ENCODE measurements around the gene UBLCP1.

UBLCP1 gene

DNA sequence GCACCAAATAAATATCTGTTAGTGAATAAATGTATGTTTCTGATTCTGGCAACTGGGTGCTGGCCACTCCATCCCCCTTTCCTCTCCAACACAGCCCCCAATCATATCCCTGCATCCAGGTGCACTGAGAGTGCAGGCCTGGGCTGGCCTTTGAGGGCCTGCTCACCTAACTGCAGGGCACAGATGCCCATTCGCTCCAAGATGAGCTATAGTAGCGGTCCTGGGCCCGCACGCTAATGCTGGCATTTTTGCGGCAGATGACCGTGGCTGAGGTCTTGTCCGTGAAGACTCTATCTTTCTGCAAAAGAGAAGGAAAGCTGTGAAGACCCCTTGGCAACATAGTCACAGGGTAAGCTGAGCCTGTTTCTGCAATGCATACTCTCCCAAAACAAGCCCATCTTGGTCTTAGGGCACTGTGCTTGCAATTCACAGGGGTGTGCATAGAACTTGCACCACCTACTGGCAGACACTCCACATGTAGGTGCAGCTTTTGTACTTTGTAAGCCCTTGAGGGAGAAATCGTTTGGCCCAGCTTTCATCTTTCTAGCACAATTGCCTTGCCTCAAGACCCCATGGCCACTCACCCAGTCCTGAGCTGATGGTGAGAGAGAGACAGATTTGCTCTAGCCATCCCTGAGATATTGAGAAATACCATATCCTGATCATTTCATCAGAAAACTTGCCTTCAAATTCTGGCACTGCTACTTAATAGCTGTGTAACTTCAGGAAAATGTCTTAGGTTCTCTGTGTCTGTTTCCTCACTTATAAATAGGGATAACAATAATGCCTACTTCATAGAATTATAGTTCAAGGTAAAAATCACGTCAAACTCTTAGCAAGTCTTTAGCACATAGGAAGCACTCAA is 53.7 kb downstream of the UBLCP1 start:
- H3K4me3 Mint-ChIP-seq, result no peak overlapping the region
- H3K27me3 Mint-ChIP-seq, result peaks cover 2% of the 10 kb centered on the region
- H3K36me3 Mint-ChIP-seq, result no peaks in the 10 kb centered on the region
- H3K4me1 Mint-ChIP-seq (ENCODE audit: low read depth), result no peaks in the 10 kb centered on the region
- no peaks in the 10 kb centered on the region for H3K9me3 Mint-ChIP-seq (ENCODE audit: low read depth)
- no peak overlapping the region for H3K27ac Mint-ChIP-seq

DNA sequence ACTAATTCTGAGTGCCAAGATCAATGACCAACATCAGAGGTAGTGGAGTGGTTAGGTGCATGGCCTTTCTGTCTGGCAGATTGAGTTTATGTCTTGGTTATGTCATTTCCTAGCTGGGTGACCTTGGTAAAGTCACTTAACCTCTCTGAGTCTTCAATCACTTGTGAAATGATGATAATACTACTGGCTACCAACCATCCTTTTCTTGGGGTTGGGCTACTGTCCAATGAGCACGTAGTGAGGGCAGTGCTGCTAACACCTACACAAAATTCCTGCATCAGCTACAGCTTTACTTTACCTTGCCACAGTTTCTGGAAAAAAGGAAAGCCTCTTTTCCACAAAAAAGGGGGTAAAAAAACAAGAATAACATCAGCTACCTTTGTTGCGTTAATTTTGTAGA is 54.8 kb downstream of the UBLCP1 start:
- Mint-ChIP-seq H3K9me3 (ENCODE audit: low read depth) (no peaks in the 10 kb centered on the region), H3K27me3 (peaks cover 2% of the 10 kb centered on the region)

DNA sequence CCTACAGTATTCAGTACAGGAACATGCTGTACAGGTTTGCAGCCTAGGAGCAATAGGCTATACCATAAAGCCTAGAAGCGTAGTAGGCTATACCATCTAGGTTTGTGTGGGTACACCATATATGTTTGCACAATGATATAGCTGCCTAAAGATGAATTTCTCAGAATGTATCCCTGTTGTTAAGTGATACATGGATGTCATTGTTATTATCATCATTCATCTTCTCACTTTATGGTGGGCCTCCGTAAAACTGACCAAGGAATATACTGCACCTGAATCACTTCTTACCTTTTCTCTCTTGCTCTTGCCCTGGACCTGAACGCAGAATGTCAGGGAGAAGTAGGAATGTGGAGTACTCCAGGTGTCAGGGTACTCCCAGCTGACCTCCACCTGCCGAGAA is 55.4 kb downstream of the UBLCP1 start:
- Mint-ChIP-seq H3K27ac (no peak overlapping the region), H3K9me3 (ENCODE audit: low read depth) (no peaks in the 10 kb centered on the region), H3K36me3 (no peaks in the 10 kb centered on the region), H3K4me3 (no peak overlapping the region), H3K4me1 (ENCODE audit: low read depth) (no peaks in the 10 kb centered on the region), H3K27me3 (peaks cover under 1% of the 10 kb centered on the region)

More for the DNA sequence above, 54.8 kb downstream of the UBLCP1 start:
- Mint-ChIP-seq H3K36me3 (no peaks in the 10 kb centered on the region), H3K4me1 (ENCODE audit: low read depth) (no peaks in the 10 kb centered on the region), H3K27ac (no peak overlapping the region), H3K4me3 (no peak overlapping the region)

DNA sequence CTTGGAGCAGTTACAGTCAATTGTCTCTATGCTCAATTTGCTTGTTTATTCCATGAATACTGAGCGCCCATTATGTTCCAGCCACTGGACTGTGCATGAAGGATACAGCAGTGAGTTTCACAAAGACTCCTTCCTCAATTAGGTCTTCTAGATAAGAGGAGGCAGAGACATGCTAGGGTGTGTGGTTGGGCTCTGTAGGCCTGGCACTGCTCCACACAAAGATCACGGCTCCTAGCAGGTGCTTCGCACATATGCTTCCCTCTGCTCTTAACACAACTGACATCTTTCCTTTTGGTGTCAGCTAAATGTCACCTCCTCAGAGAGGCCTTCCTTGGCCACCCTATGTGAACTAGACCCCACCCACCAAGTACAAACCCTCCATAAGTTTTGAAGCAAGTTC is 56.3 kb downstream of the UBLCP1 start:
- Mint-ChIP-seq H3K9me3 (ENCODE audit: low read depth) (no peaks in the 10 kb centered on the region), H3K36me3 (no peaks in the 10 kb centered on the region), H3K27ac (no peak overlapping the region), H3K4me3 (no peak overlapping the region), H3K27me3 (peaks cover 2% of the 10 kb centered on the region), H3K4me1 (ENCODE audit: low read depth) (no peaks in the 10 kb centered on the region)

DNA sequence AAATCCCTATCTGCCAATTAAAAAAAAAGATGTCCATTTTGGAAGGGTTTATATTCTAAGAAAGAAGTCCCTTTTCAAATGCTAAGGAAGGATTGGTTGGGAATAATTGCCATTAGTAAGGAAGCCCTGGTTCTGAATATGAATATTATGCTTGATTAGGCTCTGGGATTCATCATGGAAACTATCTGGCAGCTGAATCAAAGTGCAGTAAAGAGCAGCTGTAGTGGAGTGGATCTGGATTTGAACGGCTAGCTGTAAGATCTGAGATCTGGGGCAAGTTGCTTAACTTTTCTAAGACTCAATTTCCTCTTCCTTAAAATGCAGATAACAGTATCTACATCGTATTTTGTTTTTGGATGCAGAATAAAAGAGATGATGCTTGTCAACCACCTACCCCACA is 56.7 kb downstream of the UBLCP1 start:
- H3K4me3 Mint-ChIP-seq, result no peak overlapping the region
- H3K4me1 Mint-ChIP-seq (ENCODE audit: low read depth), result no peaks in the 10 kb centered on the region
- no peaks in the 10 kb centered on the region for H3K36me3 Mint-ChIP-seq
- H3K27ac Mint-ChIP-seq, result no peak overlapping the region
- H3K9me3 Mint-ChIP-seq (ENCODE audit: low read depth), result no peaks in the 10 kb centered on the region
- H3K27me3 Mint-ChIP-seq, result peaks cover 6% of the 10 kb centered on the region

DNA sequence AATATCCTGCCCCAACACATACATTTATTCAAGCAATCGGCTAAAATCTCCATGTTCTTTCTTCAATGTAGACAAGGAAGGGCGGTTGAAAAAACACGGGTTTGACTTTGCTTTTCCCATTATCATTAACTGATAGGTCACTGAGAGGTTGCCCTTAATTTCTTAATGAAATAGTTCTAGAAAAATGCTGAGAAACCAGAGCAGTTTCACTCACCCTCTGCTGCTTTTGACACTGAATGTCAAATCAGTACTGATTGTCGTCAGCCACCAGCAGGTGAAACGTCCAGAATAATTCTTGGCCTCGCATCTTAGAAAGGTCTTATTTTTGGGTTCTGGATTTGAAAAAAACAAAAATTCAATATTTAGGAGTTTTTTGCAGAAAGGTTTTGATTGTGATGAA is 59.1 kb downstream of the UBLCP1 start:
- Mint-ChIP-seq H3K27me3 (peaks cover 11% of the 10 kb centered on the region), H3K9me3 (ENCODE audit: low read depth) (no peaks in the 10 kb centered on the region), H3K4me3 (no peak overlapping the region), H3K4me1 (ENCODE audit: low read depth) (no peaks in the 10 kb centered on the region), H3K36me3 (no peaks in the 10 kb centered on the region), H3K27ac (no peak overlapping the region)

DNA sequence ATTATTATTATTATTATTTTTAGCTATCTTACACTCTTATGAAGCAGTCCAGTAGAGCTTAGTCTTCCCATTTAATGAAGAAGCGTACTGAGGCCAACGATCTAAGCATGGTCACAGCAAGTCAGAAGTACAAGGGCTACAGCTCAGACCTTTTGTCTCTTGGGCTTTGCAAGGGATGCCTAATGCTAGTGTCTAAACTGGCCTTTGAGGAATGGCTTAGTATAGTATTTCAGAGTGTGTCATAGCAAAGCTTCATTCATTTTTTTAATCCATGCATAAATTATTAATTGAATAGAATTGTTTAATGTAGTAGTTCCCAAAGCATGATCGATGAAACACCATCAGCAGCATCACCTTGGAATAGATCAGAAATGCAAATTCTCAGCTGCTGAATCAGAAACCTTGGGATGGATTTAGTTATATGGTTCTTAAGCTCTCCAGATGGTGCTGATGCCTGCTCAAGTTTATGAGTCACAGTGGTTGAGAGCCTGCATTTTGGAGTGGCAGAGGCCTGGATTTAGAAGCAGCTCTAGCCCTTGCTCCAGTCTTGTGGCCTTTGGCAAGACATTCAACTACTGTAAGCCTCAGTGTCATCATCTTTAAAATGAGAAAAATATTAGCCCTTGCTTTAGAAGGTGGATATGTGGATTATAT is 61.1 kb downstream of the UBLCP1 start:
- H3K4me3 Mint-ChIP-seq, result no peak overlapping the region
- H3K27me3 Mint-ChIP-seq, result peaks cover 15% of the 10 kb centered on the region
- no peaks in the 10 kb centered on the region for H3K36me3 Mint-ChIP-seq
- H3K9me3 Mint-ChIP-seq (ENCODE audit: low read depth), result no peaks in the 10 kb centered on the region
- no peak overlapping the region for H3K27ac Mint-ChIP-seq
- H3K4me1 Mint-ChIP-seq (ENCODE audit: low read depth), result no peaks in the 10 kb centered on the region

DNA sequence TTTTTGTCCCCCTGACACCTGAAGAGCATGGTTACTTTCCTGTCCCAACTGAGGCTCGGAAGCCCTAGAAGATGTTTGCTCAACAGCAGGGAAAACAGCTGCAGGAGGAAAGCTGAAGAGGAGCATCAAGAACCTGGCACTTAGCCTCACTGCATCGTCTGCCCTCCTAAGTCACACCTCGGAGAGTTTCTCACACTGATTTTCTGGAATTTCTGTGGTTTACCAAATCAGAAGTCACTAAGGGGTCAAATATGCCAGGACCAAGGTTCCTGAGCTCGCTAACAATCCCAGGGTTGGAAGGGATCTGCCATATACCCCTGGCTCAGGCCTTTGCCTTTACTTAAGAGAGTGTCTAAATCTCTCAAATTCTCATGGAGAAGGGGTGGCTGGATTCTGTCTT is 61.9 kb downstream of the UBLCP1 start:
- Mint-ChIP-seq H3K4me1 (ENCODE audit: low read depth) (no peaks in the 10 kb centered on the region), H3K36me3 (no peaks in the 10 kb centered on the region), H3K9me3 (ENCODE audit: low read depth) (no peaks in the 10 kb centered on the region), H3K4me3 (no peak overlapping the region), H3K27ac (no peak overlapping the region), H3K27me3 (peaks cover 17% of the 10 kb centered on the region)

DNA sequence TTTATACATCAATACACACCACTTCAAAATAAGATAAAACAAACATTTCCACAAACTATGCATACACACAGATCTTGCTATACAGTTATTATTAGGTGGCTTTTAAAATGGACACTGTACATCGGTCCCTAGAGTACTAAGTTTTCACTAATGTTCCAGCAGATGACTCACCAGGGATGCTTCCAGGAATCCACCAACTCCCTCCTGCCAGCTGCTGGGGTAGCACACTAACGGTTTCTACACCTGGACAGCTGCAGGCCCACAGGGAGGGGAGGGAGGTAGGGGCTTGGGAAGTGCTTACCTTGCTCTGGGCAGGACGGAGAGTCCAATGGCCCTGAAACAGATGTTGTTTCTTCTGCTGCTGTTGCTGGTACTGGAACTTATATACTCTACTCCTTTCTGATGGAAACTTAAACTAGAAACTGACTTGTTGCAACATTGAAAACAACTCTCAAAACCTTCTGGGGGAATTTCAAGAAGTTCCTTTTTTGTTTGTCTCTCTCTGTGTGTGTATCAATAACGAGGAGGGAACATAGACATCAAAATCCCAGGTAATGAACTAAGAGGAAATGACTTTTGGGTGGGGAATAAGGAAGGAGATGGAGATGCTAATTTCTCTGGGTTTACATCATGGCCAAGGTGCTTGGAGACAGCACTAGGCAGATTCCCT is 67.2 kb downstream of the UBLCP1 start, which contains the start of gene IL12B:
IL12B (minus strand) TSS at position 357 of the 670 bp plus-strand sequence. CDS start 3,705 bp downstream, outside the sequence.
- Mint-ChIP-seq H3K4me1 (ENCODE audit: low read depth) (peaks cover 9% of the 10 kb centered on the region), H3K27me3 (peaks cover 9% of the 10 kb centered on the region)

DNA sequence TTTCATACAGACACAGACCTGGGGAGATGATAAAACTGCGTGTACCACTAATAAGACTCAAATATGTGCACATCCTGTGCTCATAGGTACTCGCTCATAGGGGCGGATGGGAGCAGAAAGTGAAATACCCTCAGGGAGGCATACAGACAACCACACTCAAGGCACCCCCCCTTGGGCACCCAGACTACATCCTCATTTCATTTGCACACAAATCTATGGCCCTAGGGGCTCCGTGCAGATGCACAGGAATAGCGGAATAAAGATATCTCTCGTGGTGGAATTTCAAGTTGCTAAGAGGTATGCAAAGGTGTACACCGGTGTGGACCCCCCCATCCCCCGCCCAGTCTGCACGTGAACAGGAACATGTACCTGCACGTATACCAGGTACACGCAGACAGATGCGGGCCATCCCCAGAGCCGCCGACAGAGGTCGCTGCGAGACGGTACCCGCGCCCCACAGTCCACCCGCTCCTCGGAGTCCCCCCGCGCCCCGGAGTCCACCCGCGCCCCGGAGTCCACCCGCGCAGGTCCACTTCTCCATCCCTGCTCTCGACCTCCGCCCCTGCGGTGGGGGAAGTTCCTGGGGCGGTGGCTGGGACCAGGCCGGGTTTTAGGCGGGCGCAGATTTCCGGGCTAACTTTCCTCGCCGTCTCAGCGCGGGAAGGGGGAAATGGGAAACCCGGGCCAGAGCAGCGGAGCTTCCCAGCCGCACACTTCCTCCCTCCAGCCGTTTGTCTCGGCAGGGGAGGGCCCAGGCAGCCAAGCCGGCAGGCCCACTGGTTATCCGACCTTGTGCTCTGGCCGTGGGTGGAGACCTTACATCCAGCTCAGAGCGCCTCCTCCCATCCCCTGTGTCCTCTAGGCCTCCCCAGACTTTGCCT is 68.2 kb downstream of the UBLCP1 start:
- Mint-ChIP-seq H3K27ac (no peak overlapping the region), H3K4me1 (ENCODE audit: low read depth) (peaks cover 11% of the 10 kb centered on the region), H3K27me3 (peaks cover 8% of the 10 kb centered on the region), H3K36me3 (no peaks in the 10 kb centered on the region), H3K4me3 (peak overlapping the region; percentile 60), H3K9me3 (ENCODE audit: low read depth) (no peaks in the 10 kb centered on the region)

More for the DNA sequence above, 67.2 kb downstream of the UBLCP1 start, which contains the start of gene IL12B:
- H3K9me3 Mint-ChIP-seq (ENCODE audit: low read depth), result no peaks in the 10 kb centered on the region
- no peaks in the 10 kb centered on the region for H3K36me3 Mint-ChIP-seq
- H3K4me3 Mint-ChIP-seq, result peak within 1 kb of the TSS; percentile 60
- H3K27ac Mint-ChIP-seq, result no peak within 1 kb of the TSS

DNA sequence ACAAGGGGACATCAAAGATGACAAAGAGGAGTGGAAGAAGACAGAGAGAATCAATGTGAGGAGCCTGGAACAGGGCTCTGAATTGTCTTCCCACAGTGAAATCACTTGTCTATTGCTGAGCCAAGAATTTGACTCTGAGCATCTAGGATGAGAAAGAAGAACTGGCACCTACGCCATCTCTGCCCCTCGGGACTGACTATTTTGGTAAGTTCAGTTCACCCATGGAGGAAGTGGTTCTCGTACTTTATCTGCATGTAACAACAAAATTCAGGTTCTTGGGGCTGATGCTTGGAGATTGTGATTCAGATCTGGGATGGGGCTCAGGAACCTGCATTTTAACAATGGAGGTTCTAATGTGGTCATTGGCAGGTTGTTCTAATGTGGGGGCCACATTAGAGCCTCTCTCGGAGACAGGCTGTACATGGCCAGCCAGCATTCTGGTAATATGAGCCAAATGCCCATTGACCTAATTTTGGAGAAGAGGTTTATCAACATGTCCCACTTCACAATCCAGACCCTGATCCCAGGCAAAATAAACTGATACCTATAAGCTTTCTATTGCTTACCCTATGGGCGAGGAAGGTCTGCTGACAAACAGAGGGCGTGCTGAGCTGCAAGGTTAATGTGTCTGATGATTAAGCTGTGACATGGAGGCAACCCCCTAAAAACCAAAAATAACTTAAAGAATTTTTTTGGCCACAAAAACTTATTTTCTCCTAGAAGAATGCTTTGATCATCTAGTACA is 69.9 kb downstream of the UBLCP1 start:
- H3K9me3 Mint-ChIP-seq (ENCODE audit: low read depth), result no peaks in the 10 kb centered on the region
- peaks cover 3% of the 10 kb centered on the region for H3K27me3 Mint-ChIP-seq
- H3K4me3 Mint-ChIP-seq, result no peak overlapping the region
- no peaks in the 10 kb centered on the region for H3K36me3 Mint-ChIP-seq
- H3K4me1 Mint-ChIP-seq (ENCODE audit: low read depth), result peaks cover 27% of the 10 kb centered on the region
- H3K27ac Mint-ChIP-seq, result no peak overlapping the region

DNA sequence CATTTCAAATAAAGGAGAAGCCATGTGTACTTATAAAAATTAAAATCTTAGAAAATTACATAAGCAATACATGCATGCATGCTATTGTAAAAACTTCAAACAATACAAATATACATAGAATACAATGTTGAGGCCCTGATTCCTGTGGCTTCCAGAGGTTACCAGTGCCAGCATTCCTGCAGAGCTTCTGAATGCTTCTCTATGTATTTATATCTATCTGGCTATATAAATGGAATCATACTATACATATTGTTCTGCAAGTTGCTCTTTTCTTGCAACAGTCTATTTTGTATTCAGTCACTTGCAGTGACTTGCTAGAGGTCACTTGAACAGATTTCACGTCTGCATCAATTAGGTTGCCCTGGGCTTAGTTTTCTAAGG is 70.4 kb downstream of the UBLCP1 start:
- no peak overlapping the region for H3K4me3 Mint-ChIP-seq
- no peaks in the 10 kb centered on the region for H3K9me3 Mint-ChIP-seq (ENCODE audit: low read depth)
- H3K4me1 Mint-ChIP-seq (ENCODE audit: low read depth), result peaks cover 32% of the 10 kb centered on the region
- peaks cover 2% of the 10 kb centered on the region for H3K27me3 Mint-ChIP-seq
- H3K27ac Mint-ChIP-seq, result no peak overlapping the region
- H3K36me3 Mint-ChIP-seq, result no peaks in the 10 kb centered on the region
